Measurements from ENCODE around the gene AGER.
A peak's percentile ranks its signal among the peaks of the same experiment; 100 is the strongest.
"Not testable (repeated sequence)": the region's sequence is repeated elsewhere in the genome, so short reads cannot be mapped to it uniquely, and the experiment has no call there.

Gene AGER

DNA sequence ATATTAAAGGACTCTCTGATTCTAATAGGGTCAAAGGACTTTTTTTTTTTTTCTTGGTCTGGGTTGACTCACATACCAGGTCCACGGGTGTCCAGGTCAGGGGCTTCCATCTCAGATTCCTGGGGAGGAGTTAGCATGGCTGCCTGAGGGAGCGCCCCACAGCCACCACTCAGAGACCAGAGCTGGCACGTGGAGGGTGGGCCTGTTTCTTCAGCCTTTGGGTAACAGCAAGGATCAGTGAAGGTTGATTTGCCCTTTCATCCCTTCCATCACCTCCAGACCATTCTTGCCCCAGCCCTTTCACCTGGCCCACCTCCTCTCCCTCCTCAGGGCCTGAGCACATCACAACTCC is 14.3 kb upstream of the AGER start:
- no peak for DNase-seq

DNA sequence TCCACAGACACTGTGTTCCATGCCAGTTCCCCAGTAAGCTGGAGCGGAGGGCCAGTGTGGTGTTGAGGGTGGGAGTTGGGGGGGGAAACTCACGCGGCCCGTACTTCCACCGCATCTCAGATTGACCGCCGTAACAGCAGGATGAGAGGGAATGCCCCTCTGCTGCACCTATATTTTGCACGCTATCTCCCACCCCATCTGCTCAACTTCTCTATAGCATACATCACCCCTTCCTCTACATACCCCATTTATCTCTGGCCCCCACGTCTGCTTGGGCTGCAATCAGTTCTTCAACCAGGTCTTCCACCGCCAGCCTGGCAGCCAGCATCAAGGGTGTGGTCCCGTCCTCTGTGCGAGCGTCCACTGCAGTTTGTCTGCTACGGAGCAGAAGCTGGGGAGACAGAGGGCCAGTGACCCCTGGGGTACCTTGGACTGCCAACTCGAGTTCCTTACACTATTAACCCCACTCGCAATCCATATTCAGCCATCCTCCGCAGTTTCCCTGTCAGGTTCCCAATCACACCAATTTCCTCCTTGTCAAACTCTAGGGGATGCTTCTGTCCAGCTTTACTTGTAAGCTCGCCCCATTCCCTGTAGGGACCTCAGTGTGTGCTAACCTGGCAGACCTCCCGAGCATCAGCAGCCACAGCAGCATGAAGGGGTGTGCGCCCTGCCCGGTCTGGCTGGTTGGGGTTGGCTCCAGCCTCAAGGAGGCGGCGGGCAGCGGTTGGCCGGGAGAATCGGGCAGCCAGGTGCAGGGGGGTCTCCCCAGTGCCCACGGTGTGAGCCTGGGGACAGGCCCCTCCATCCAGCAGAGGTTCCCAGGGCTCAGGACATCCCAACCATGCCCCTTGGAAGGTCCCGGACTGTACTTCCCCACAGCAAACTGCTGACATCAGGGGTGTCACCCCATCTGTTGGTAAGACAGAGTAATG is 12.9 kb upstream of the AGER start:
- no peak for DNase-seq

DNA sequence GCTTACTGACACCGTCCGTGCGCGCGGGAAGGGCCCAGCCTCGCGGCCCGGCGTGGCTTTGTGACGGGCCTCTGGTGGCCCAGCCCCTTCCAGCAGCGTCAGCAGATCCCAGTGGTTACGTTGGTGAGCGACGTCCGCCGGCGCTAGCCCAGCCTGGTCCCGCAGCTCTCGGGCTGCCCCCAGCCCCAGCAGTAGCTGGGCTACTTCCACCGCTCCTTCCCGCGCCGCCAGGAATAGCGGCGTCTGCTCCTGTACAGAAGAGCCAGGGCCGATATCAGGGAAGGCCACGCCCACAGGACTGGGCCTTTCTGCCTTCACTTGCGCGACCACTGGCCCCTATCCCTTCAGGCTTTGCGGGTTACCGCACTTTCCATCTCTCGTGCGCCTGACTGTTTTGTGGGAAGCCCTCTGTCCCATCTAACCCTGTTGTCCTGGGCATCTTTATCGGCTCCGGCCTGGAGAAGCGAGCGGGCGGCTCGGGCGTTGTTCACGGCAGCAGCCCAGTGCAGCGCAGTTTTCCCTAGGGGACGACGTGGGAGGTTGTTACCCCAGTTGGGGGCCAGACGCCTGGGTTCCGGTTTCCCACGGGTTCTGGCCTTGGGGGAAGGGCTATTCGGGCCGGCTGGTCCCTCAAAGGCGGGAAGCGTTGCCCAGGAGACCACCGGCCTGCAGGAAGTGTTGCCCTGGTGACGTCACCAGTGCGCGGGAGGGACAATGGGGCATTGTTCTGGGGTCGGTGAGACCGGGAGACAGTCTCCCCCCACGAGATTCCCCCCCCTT is 12.0 kb upstream of the AGER start:
- peak in 3 of 4 experiments; percentile 30 to 40 (median 32) for DNase-seq

DNA sequence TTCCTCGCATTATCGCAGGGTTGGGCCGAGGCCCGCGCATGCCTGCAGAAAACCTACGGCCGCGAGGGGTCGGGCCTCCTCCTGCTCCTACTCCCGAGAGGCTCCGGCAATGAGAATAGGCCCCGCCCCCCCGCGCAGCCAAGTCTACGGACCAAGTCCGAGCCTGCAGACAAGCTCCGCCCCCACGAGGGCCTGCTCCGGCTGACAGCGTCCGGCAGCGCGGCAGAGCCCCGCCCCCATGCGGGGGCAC is 11.5 kb upstream of the AGER start:
- peak; percentile 100 for DNase-seq

DNA sequence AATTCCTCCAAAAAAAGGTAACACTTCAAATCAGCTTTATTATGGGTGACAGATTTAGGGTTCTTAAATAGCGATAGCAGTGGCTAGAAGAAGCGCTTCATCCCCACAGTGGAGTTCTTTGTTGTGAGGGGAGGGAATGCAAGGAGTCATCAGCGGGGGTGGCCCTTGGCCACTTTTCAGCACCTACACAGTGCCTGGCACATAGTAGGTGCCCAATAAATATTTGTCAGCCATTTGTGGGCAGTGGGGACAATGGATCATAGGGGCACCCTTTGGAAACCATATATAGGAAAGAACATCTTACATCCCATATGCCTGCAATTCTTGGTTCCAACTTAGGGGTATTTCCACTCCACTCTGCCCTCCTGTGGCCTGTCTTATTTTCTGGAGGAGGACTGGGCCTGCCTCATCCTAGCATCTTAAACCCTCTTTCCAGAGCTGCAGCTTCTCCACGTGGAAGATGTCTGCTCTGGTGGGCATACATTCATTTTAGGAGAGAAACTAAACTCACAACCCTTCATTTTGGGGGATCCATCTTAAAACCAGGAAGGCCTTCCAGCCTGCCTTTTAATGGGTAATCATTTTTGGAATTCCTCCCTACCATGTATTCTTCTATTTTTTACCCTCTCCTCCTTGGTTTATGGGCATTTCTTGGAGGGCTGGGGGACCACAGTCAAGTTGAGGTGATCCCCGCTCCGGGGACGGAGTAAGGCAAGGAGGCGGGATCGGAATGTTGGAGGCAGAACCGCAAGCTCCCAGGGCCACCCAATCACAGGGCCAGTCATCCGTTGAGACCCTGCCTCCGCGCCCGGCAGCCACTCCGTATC is 11.0 kb upstream of the AGER start:
- DNase-seq, result no peak

DNA sequence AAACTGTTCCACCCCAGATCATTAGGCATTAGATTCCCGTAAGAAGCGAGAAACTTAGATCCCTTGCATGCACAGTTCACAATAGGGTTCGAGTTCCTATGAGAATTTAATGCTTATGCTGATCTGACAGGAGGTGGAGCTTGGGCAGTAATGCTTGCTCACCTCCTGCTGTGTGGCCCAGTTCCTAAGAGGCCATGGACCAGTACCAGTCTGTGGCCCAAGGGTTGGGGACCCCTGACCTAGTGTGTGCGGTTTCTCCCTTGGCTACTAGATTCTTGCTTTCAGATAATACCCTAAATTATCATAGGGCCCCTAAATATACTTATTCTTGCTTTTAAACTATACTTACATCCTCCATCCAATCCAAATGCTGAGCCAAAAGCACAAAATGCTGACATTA is 10.3 kb upstream of the AGER start:
- no peak for DNase-seq

DNA sequence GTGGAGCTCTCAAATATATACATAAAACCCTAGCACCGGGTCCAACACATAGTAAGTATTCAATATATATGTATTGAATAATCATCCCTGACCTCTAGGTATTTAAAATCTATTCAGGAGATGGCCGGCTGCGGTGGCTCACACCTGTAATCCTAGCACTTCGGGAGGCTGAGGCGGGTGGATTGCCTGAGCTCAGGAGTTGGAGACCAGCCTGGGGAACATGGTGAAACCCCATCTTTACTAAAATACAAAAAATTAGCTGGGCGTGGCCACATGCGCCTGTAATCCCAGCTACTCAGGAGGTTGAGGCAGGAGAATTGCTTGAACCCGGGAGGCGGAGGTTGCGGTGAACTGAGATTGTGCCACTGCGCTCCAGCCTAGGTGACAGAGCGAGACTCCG is 9.0 kb upstream of the AGER start:
- not testable (repeated sequence) for DNase-seq

DNA sequence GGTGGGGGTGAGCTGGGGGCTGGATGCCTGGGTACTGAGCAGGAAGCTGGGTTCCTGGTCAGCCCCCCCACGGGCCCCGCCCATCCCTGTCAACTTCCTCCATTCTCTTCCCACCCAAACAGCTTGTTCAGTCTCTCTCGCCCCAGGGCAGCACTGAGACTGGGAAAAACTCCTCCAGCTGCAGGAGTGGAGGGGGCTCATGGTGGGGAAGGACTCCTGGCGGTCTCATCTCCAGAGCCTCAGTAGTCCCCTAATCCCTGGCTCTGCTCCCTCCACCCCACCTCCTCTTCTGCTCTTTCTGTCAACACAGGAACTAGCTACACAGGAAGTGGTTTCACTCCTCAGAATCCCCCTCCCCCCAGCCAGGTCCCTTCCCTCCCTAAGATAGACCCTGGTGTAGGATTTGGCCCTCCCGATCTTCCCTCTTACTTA is 8.6 kb upstream of the AGER start, which contains the start of gene GPSM3:
TSS of gene GPSM3 (minus strand) at position 36 of the 432 bp plus-strand sequence. CDS start 130 bp downstream, outside the sequence.
- DNase-seq, result peak in 2 of 4 experiments; percentile 35 to 36

DNA sequence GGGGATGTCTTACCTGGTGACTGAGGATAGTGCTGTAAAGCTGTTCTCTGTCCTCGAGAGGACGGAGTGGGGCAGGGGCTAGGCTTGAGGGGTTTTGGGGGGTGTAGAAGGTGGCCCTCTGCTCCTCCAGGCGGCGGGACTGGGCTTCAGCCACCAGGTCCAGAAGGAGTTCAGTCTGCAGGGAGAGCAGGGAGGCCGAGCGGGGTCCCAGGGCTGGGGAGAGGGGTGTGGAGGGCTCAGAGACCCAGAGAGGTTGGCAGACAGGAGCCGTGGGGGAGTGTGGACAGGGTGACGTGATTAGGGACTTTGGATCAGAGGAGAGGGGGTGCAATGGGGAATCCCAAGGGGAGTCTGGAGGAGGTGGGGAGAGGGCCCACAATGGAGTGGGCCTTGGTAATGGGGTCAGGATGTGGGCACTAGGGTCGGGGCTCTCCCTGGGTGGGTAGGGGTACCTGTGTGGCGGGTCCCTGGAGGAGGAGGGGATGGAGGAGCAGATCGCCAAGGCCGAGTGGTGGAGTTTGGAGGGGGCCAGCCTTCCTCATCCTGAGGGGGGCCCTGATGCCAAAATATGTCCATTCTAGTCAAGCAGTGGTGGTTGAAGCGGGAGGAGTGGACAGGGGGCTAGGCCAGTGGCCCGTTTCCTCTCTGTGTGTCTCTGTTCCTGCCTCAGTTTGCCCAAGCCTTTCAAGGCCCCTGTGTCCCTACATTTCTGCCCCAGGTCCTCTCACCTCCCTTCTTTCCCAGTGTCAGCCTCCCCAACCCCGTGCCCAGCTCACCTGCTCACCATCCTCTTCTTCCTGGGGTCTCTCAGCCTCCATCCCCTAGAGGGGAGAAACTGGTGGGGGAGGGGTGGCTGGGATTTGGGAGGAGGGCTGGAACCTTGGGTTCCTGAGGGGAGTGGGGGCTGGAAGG is 7.9 kb upstream of the AGER start:
- DNase-seq, result no peak

DNA sequence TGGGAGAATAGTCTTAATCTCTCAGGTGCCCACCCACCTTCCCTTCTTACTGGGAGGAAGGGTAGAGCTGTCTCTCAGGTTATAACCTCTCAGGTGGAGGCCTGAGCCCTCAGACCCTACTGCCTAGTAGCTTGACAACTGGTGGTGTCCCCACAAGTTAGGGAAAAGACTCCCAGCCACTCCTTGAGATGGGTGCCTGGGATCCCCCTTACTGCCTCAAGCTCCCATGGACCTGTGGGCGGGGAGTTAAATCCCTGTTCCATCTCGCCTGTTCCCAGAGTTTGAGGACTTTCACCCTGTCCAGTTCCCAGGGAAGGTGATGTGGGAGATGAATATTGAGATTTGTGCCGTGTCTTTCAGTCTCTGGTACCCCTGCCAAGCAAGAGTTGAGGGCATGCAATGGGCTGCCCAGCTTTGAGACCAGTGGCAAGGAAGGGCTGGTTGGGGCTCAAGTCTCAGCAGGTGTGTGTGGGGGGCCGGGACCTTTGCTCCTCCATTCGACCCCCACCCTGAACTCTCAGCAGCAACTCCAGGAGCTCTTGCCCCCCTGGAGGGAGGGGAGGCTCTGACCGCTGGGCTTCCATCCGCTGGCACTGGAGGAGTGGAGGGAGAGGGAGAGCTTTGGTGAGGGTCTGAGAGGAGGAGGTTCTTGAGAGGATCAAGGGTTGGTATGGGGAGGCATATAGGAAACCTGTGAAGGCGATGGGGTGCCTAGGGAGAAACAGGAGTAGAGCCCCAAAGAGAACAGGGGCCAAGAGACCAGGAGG is 7.0 kb upstream of the AGER start:
- no peak for DNase-seq

DNA sequence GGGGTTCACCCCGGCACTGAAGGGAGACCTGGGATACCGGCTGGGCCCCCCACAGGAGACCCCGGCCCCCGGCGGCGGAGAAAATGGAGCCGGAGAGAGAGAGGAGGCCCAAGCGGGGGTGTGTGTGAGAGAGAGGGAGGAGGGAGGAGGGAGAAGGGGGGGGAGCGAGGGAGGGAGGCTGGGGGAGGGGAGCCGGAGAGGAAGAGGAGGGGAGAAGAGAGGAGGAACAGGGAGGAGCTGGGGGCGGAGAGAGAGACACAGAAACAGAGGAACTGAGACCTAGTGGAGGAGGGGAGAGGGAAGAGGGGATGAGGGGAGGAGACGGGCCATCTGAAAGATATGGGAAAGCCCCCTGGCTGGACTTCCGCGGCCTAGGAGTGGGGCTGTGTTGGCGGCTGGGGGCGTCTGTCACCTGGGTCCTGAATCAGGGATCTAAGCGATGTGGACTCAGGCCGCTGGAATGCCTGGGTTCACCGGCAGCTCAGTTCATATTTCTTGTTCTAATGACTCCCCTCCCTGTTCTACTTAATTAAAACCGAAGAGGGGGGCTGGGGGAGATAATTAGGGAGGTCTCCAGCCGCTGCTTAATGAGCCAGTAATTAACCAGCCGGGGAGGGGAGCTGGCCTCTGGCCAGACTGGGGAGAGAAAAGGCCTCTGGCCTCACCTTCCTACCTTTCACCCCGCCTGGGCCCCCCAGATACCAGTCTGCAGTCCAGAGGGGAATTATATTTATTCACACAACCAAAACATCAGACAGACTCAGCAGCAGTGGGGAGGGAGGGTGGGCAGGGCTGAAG is 6.2 kb upstream of the AGER start, which contains the start of gene PBX2:
TSS of gene PBX2 (minus strand) at position 149 of the 798 bp plus-strand sequence. CDS start 287 bp downstream, outside the sequence.
- peak; percentile 56 to 69 (median 62) for DNase-seq

DNA sequence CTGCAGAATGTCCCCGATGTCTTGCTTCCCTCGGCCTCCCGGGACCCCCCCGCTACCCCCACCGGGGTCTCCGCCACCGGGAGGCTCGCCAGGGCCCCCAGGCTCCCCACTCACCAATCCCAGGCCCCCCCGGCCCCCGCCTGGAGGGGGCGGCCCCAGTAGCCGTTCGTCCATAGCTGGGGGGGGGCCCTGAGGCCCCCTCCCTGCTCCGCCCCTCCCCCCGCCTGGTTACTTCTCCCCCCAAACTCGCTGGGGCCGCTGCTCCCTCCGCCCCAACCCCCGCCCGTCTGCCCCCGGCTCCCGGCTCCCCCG is 5.6 kb upstream of the AGER start:
- no peak for DNase-seq

DNA sequence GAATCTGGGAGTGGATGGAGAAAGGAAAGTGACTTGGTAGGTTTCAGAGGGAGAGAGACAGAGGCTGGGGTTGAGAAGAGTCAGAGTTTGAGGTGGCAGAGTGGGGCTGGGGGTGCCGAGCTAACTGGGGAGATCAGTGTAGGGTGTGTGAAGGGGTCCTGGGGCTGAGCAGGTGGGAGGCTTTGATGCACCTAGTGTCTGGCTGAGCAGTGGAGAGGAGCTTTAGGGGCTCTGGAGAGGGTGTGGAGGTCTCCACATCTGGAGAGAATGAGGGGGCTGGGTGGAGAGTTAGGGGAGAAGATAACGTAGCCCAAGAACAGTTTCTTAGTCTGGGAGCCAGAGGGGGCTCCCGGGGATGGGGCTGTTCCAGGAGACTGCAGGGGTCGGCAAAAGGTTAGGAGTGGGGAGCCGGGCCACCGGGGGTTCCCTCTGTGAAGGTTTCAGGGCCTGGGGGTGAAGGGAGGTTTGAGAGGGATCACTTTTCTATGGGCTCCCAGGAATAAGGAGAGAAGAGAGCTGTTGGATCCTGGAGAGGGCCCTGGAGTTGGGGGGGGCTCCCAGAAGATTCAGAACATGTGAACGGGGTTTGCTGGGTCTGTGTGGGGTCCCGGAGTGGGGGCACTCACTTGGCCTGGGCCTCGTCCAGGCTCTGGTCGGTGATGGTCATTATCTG is 5.2 kb upstream of the AGER start:
- DNase-seq, result no peak

DNA sequence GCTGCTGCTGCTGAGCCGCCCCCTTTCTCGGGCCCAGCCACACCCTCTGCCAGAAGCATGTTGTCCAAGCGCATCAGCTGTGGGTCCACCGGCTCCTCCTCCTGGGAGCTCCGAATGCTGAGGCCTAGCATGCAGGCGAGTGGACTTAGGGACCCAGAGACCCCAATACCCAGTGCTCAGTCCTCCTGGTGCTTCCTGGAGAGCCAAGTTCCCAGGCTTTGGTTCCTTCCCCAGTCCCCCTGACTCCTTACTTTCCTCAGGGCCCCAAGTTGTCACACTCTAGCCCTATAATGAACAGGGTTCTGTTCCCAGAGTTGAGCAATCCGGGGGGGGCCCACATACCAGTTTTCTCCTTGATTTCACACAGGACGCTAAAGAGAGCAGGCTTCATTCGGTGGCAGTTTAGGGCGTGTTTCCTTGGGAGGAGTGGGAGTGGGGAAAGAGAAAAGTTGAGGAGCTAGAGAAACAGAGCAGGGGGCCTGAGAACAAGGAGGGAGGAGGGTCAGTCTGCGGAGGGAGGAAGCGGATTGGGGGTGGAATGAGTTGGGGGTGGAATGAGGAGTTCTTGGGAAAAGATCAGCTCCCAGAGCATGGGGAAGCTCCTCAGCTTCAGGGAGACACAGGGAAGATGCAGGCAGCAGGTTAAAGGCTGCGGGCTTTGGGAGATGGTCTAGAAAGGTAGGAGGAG is 4.5 kb upstream of the AGER start:
- DNase-seq, result no peak

DNA sequence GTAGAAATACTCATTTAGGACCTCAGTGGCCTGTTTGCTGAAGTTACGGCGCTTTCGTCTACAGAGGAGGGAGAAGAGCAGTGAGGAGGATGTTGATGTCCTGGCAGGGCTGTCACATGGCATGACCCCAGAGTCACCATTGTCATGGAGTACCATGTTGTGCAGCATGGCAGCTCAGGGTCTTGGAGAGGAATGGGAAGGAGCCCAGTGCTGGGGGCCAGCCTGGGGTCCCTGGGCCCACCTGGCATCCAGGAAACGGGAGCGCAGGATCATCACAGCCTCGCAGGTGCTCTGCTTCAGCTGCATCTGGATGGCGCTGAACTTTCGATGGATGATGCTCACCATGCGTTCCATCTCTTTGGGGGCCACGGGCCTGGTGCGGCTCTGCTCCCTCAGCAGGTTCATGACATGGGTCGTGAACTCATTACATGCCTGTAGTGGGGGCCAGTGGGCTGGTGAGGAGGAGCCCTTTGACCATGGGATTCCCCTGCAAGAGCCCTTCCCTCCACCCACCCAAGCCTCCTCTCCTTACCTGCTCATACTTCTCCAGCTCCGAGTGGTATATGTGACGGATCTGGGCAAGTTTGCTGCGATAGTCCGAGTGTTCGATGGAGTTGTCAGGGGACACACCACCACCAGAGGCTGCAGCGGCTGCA is 3.8 kb upstream of the AGER start:
- DNase-seq, result not testable (repeated sequence)

DNA sequence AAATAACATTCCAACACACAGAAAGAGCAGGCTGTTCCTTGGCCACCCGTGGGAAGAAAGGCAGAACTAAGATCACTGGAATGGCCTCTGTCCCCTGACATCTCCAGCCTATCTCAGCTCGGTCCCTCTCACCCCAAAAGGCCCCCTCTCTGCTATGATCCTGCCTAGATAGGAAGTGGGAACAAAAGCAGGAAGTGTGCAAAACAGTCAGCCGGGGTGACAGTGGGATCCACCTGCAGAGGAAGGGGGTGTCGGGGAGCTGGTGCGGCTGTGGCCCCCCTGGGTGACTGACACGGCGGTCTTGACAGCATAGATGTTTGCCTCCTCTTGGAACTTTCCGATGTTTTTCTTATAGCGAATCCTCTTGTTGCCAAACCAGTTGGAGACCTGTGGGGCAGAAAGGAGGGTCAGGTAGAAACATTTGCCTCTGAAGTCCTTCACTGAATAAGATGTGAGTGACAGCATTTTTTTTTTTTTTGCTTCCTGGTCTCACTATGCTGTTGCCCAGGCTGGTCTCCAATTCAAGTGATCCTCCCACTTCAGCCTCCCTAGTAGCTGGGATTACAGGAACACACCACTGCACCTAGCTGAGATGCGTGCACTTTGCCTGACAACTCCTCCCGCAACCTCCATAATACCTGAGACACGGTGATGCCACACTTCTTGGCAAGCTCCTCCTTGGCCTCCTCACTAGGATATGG is 3.1 kb upstream of the AGER start:
- DNase-seq, result no peak

DNA sequence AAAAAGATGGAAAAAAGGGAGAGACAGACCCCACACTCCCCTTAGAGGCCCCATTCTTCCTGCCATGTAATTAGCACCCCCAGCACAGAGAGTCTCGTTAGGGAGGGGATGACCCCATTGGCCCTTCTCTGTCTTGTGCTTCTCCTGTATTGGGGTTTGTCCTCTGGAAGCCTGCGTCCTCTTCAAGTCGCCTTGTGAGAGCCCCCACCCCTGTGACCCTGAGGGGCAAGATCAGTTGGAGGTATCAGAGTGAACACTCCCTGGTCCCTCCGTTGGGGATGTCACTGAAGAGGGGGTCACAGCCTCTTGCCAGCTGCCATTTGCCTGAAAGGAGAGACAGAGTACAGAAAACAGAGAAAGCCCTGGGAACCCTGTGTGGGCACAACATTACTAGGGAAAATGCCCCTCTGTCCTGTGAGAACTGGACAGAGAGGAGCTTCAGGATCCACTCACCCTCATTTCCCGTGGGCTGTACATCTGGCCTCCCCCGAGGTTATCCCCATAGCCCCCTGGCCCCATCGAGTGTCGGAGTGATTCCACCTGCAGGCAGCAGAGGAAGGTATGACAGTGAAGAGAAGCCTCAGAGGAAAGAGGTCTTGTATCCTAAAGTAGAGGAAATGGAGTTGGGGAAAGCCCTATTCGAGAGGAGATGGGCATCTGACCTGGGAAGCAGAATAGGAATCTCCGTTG is 2.2 kb upstream of the AGER start:
- DNase-seq, result not testable (repeated sequence)
